DMS53 (cell line): ENCODE data around the gene EEF1AKMT2.

Experiments
- DNase-seq: peaks from one replicate; lab custom pipeline; 2025; lab: John Stamatoyannopoulos, UW

The EEF1AKMT2 gene

DNA sequence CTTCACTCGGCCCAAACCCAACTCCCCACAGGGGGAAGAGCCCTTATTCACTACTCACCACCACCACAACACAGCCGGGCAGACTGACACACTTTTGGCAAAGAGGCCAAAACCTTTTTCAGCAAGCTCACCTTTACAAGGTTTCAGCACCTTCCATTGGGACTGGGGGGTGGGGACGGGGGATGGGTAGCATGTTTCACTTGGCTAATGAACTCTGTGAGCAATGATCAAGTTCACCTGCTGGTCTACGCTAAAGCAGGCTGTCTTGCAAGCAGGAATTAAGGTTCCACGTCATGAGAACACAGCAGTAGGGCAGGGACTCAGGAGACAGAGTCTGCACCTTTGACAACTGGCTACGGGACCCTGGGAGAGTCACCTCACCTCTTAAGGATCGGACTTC is 54.5 kb downstream of the EEF1AKMT2 start:
- no peak for DNase-seq

DNA sequence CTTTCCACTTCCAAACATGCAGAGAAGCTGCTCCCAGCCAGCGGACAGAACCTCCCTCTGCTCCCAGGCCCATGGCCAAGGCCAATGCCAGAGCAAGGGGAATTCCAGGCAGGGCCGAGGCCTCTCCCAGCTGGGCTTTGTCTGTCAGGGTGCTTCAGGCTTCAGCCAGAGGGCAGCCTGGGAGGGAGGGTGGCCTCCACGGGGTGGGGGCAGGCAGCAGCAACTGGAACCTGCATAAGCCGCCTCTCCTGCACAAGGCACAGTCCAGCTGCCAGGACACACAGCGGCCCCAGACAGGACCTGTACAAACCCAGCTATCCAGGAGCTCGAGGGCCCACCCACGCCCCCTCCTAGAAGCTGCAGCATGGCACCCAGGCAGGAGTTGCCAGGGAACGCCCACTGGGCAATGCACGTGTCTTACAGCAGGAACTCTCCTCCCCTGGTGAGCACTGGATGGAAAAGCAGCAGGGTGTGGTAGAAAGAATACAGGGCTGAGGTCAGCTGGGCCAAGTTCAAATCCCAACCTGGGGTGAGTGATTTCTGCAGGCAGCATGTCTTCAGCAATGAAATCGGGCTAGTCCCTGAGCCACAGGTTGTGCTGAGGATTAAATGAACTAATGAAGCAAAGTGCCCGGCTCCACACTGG is 55.1 kb downstream of the EEF1AKMT2 start:
- peak; percentile 8 for DNase-seq

DNA sequence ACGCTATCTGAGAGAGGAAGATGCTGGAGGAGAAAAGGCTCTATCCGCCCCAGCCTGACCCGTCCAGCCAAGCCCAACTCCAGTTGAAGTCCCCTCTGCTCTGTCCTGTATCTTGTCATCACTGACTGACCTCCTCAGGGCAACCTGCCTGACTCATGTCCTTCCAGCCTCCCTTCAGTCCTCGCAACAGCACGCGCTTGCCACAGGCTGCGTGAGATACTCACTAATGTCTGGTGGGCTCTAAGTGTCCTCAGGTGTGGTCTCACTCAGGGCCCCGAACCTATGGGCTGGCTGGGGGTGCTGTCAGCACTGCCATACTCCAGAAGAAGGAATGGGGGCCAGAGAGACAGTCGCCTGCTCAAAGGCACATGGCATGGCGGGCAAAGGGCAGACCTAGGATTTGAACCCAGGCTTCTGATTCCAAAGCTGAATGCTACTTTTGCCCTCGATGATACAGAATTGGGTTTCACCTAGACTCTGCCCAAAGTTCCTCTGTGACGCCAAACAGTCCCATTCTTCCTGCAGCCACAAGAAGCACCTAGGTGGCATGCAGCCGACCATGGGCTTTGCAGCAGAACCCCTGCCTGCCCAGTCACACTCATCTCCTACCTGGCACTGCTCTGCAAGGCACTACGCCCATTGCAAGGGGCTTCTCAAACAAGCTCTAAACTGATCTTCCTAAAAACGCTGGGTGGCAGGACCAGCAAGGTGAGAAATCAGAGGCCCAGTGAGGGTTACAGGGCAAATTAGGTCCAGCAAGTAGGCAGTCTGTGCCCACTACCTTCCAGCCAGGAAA is 56.0 kb downstream of the EEF1AKMT2 start:
- no peak for DNase-seq

DNA sequence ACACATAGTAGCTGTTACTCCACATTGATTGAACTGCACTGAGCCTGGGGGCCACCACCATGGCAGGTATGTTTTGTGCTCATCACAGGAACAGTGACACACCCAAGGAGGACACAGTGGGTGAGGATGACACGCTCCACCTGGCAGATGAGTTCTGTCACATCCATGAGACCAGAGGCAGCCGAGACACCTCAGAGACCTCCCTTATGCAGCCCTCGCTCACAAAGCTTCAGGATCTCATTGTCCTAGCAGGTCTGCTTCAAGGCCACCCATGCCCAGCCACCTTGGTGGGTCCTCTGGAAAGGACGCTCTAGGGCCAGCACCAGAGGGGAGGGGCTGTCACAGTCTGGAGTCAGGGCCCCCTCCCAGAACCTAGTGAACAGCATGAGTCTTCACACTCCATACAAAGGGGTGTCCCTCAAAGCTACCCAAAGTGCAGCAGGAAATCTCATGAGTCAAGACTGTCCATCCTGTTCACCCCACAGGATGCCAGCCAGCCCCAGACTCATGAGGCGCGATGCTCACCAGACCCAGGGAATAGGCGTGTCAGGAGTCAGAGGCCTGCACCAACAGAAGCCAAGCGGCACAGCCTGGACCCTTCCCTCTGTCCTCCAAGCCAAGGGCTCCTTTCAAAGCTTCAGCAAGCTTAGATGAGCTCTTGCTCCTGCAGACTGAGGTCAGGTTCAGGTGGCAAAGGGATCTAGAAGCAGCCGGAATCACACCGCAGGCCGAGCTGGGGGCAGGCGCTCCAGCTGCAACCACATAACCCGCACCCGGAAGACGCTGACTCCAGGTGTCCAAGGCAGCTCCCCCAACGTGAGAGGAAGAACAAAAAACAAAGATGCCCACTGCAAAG is 57.1 kb downstream of the EEF1AKMT2 start:
- no peak for DNase-seq

DNA sequence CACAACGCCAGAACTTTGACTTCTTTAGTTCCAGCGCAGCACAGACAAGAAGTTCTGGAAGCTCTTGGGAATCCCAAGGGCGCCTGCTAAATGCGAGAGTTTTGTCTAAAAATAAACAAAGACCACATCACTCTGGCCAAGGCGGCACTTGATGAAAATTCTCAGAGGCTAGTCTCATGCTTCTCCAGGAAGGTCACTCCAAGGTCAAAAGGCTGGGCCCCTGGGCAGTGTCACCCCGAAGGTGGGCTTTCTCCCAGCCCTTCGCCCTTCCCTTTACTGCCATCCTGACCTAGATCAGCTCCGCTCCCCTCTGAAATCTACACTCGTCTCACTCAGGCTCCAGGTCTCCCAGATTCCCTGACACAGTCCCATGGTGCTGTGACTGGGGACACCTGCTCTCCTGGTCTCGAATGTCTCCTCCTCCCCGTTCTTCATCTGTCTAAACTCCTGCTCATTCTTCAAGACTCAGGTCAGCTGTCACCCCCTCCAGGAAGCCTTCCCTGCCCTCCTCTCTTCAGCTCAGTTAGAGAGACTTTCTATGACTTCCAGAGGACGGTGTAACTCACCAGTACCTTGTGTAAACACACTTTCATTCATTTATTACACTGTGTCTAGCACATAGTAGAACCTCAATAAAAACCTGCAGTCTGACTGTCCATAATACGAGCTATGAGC is 58.0 kb downstream of the EEF1AKMT2 start:
- no peak for DNase-seq

DNA sequence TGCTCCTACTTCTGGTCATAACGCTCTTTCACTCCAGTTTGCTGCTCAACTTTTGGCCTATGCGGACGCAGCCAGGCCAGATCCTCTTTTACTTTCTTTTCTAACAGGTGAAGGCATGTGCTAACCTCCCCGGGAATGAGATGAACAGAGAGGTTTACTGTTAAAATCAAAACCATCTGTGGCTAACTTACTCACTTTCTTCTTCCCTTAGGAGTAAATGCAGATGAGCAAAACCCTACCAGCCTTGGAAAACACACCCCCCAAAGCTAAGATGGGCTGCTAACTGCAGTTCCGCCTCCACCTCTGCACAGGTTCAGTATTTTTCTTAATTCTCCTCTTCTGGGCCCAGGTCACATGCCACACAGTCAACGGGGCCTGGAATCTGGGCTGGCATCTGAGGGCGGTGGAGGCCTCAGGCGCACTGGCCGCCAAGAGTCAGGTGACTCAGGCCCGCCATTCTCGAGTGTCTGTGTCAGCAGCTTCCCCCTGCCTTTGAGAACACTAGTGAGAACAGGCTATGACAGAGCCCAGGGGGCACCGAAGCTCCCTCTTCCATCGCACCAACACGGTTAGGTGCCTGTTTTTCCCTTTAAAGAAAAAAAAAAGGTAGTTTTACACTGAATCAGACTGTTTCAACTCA is 58.6 kb downstream of the EEF1AKMT2 start:
- no peak for DNase-seq

DNA sequence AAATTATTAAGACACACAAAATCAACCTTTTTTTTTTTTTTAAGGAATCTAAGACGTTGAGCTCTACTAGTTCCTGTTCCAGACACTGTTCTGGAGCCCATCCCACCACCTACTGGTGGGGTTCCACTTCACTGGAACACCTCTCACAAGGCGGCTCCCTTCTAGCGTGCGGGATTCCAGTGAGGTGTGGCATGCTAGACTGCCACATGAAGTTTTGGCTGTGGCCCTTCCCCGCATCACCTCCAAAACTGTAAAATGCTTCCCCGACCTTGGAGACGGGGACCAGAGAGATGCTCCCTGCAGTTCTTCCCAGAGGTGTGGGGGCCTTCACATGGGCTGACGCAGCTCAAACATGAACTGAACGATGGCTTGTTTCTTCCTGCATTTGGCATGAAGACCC is 60.1 kb downstream of the EEF1AKMT2 start:
- DNase-seq: no peak

DNA sequence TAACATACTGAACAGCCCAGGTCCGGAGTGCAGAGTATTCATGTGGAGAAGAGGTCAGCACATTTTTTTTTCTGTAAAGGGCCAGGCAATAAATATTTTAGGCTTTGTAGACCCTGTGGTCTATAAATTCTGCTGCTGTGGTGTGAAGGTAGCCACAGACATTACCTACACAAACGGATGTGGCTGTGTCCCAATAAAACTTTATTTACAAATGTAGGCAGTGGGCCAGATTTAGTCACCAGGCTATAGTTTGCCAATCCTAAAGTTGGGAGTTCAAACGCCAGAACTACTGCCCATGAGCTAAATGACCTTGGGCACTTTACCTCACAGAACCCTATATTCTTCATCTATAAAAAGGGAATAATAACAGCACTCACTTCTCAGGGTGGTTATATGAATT is 60.9 kb downstream of the EEF1AKMT2 start:
- DNase-seq: no peak

DNA sequence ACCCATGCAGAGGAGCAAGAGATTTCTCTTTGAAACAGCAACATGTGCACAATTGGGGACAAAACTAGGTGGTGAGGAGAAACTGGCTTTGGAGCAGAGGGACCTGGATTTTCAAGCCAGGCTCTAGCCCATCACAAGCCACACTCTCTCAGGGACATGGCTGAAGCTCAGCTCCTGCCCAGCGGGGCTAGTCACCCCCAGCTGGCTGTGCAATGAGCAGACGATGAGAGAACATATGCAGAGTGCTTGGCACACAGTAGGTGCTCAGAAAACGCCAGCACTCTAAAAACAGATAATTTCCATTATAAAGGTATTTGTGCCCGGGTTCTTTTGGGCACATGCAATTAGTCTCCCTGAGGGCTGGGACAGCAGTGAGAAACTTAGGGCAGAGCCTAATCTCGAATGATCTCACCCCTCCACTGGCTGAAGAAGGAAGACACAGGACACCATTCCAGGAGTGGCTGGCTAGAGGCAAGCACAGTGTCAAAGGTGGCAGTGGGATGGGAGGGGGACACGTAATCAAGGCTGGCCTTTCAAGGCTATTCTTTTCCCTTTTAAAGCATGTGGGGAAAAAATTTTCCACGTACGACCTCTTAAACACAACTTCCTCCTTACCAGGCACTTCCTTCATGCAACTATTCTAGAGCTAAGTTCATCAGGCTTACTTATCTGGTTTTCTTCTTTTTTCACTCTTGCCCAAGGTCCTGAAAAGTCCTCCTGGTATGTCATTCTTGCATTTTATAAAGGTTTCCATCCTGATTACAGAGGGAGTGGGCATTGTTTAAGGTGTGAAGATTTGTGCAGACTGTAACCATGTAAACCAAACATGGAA is 62.6 kb downstream of the EEF1AKMT2 start:
- no peak for DNase-seq

DNA sequence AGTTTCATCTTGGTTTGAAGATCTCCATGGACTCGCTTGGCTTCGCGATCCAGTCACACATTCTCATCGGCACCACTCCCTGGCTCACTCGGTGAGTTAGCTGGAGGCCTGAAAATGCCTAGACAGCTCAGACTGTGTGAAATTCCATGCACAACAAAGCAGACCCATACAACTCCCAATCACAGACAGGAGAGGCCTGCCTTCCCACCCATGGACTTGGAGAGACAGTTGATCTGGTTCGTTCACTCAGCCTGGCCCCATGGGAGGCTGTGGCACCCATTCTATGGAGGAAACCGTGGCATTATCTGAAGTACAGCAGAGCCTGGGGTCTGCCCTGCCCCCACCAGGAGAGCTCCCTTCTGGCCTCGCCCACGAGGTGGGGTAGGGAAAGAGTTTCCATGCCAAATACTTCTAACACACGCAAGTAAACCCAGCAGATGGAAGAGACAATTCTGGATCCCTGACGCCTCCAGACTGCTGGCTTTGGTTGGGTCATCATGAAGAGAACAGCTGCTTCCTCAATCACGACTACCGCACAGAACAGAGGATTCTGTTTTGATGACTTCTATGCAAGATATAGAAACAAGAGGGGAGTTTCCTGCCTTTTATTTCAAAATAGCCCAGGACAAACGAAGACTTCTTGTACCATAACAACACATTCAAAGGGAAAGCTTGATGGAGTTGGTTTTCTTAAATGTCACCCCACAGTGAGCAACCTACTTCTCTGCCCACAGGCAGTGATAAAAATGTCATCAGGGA is 63.4 kb downstream of the EEF1AKMT2 start:
- no peak for DNase-seq

DNA sequence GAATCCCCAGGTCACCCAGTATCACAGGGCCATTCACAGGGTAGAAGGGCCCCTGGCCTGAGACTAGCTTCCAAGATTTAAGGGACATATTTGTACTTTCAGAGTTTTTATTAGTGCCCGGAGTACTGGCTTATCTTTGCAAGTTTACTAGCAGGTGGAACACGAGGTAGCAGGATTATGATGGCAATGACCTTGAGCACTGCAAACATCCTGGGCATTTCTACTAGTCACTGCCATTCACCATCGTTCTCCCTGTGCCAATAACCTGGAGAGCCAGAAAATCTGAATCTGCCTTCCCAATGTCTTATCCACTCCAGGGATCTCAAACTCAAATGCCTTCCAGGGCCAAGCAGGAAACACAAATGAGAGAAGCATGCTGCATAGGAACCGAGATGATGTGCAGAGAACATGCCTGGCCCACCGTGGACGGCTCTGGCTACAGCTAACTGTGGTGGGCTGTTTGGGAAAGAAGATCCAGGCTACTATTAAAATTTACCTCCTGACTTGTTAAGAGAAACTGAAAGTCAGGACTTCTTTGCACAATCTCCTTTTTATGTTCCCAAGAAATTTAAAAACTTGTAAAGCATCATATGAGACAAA is 64.2 kb downstream of the EEF1AKMT2 start:
- no peak for DNase-seq

DNA sequence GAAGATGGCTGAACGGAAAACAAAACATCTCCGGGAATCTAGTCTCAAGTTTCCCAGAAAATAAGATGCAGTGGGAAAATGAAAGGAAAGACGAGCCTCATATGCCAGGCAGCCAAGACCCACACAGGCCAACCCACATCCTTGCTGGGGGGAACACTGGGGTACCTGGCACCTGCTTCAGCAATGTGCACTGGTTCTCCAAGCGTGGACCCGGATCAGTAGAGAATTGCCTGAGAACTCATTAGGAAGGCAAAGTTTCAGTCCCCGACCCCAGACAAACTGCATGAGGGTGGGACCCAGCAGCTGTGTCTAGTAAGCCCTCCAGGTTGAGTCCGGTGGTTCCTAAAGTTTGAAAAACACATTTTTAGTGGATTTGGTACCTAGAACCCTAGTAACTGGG is 65.9 kb downstream of the EEF1AKMT2 start:
- DNase-seq: no peak

DNA sequence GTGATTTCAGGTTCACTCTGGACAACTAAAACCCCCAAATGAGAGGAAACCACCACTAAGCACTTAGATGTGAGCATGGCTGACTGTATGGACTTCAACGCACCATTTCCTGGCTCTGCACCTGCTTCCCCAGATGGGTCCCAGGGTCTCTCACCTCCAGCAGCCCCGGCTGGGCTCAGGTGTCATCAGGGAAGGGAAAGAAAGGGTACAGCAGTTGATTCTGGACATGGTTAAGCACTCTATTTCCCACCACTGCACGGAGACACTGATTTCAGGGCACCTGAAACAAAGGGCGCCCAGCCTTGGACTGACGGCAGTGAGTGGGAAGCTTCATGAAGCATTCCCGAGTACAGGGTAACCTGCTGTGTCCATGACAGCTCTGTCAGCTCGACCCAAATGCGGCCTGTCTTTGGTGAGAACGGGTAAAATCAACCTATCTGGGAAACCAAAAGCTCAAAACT is 66.5 kb downstream of the EEF1AKMT2 start:
- DNase-seq: no peak

DNA sequence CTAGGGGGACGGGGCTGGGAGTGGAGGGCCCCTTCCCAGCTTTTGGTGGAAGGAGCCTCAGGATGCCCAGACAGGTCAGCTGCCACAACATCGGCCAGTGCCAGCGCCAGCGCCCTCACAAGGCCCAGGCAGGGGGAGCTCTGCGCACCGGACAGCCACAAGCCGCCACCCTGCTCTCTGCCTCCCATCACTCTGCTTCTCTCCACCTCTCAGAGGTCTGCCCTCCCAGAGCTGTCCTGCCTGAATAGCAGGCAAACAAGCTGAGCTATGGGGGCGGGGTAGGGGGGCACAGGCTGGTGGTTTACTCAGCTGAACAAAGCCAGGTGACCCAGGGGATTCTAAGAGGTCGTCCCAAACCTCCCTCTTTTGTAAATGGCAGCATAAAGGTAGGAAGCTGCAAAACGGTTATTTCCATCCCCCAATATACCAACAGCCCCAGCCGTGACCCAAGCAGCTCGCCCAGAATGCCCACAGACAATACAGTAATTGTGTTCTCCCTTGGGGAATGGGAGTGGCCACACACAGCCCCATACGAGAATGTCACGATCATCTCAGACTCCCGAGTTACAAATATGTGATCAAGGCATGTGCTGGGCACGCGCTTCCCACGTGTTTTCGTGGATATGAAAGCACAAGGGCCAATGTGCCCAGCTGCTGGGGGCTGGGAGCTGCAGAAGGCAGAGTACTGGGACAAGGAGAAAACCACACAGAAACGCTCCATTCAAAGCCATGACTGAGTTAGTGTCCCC is 67.2 kb downstream of the EEF1AKMT2 start:
- DNase-seq: no peak

DNA sequence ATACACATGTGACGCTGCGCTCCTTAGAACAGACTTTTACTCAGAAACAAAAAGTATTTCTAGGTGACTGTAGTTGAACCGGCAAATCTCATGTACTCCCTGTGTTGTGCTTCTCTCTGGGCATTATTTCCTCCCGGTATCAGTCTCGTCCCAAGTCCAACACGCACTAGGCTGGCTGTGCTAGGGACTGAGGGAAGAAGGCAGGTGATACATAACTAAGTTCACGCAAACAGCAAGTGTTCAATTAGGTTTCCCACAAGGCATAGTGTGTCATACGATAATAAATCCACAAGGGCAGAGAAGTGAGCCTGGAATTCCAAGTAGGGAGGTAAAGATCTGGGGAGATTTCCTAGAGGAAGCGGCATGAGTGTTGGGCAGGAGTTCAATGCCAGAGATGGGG is 67.9 kb downstream of the EEF1AKMT2 start:
- no peak for DNase-seq

DNA sequence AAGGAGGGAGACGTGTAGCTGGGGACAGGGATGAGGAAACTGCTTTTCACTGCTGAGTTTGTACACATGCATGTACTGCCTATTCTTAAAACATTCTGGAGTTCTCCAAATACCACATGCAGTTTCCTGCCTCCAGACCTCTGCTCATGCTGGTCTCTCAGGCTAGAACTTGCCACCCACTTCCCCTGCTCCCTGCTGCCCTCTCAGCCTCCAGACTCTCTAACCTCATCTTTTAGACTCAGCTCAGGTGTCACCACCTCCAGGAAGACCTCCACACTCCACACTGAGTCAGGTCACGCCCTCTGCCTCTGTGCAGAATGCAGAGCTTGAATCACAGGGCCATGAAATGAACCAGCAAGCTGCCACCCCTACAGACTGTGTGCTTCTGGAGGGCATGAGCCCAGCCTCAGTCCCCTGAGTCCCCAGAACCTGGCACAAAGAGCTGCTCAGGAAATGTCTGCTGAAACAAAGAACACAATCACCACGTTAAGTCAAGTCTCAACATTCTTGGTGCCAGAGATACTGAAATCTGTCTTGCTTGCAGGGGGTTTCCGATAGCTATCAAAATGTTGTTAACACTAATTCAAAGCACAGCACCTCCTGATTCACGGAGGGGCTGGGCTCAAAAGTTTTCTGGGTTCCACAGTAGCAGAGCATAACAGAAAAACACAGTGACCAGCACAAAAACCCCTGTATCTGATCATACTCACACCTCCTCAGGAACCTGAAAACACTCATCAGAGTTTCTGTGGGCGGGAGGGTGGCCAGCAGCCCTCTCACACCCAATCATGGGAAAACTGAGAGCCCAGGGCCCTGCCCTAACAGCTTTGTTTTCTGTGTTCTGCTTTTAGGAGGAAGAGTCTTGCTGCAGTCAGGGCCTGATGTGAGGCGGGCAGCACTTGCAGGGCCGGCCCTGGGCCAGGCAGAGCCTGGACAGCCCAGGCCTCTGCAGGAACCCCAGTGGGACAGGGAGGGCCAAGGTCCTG is 68.6 kb downstream of the EEF1AKMT2 start:
- no peak for DNase-seq

DNA sequence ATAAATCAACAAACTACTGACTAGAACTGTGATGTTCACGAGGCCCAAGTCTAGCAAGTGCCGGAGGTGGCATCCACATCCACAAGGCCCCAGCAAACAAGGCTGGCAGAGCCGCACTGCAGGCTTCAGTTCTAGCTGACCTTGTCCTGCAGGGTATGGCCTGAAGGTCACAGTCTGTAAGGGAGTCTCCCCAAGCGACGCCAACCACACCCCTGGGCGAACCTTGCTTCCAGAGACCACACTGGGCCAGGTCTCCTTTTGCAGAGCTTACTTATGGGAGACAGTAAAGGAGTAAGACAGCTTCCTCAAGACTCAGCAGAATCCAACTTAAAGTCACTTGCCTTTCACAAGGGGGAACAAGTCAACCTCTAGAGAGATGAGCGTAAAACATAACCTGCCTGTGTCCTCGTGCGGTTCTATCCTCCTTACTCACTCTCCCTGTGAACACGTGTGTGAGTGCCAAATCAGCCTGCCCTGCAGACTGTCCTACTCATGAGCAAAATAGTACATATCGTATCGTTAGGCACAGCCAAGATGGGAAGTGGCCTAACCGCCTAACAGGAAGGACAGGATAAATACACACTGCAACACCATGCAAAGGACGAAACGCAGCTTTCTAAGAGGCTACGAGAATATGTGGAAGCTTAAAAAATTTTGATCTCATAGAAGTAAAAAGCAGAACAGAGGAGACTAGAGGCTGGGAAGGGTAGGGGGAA is 70.2 kb downstream of the EEF1AKMT2 start:
- DNase-seq: no peak
